GM18507 (cell line): ENCODE results near the gene ANKRD60.

ENCODE experiments used
- DNase-seq: peaks from one replicate; pipeline ENCODE4 v3.0.0; 2011; ENCODE audit warnings: low read depth; ENCODE audit not compliant: insufficient read length; ENCODE audit errors: extremely low spot score
- FAIRE-seq: peaks from 2 replicates; lab custom pipeline; 2011; peaks lifted over from hg19 to GRCh38; lab: Jason Lieb, UNC

Gene ANKRD60

GRCh38 chr20:58245181-58245891, 16.9 kb upstream of the ANKRD60 start:
- FAIRE-seq, result no peak
- DNase-seq, result no peak

GRCh38 chr20:58244517-58245030, 16.1 kb upstream of the ANKRD60 start:
- no peak for FAIRE-seq
- DNase-seq, result no peak

DNA sequence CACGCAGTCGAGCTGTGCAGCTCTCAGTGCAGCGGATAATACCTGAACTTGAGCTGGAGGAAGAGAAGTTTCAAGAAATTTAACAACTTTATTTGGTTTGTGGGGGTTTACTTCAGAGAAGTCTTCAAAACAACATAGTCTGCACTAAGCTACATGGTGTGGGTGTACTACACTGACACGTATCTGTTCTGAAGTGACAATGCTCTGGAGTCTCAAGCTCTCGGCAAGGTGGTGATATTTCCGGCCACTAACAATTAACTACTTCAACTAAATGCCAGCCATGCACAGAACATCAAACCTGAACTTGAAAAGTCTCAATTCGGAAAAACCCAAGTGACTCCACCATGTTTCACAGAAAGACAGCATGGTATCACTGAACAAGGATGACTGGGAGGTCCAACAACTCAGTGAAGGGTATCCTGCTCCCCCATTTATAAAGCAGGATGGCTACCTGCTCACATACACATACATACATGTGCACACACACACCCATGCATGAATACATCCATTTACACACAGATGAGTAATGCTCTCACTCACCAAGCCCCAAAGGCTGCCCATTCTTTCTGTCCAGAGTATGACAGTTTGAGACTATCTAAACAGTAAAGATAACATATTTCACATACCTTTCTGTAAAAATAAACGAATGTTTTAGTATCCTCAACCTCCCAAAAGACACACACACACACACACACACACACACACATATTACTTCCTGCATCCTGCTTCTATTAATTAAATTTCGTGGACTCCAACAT, 15.4 kb upstream of the ANKRD60 start:
- no peak for FAIRE-seq
- DNase-seq, result no peak

DNA sequence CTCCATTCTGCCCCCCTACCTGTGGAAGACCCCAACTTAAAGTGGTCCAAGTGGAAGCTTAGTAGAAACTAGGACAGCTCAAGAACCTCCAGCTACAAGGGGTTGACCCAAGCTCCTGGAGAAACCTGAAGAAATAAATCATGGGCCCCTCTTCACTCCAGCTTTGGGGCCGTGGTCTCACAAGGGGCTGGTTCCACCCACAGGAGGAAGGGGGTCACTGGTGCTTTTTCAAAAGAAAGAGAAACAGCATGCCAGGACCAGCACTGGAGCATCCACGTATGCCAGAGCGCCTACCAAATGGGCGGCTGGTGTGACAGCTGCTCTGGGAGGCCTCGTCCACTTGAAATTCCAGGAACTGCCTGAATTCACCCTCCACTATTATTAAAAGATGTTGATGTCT, 14.4 kb upstream of the ANKRD60 start:
- no peak for FAIRE-seq
- no peak for DNase-seq

- FAIRE-seq, result no peak
Observed at GRCh38 chr20:58241766-58242465, 13.5 kb upstream of the ANKRD60 start.

DNA sequence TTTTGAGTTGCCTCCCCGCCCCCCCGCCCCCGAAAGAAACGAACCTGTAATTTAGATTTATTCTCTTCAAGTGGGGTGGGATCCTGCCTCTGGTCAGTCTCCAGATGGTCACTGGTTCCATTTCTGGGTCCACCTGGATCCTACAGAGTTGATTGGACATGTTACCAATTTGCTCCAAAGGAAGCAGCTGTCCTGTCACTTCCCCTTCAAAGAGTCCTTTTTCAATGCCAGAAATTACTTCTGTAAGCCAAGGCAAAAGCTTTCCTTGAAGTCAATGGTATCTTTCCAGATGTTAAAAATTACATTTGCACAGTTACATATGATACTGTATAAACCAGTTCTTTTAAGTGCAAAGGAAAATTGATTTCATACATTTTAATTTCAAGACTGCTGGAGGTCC, 12.0 kb upstream of the ANKRD60 start:
- DNase-seq (no peak), FAIRE-seq (no peak)

More at GRCh38 chr20:58241766-58242465, 13.5 kb upstream of the ANKRD60 start:
- no peak for DNase-seq

DNA sequence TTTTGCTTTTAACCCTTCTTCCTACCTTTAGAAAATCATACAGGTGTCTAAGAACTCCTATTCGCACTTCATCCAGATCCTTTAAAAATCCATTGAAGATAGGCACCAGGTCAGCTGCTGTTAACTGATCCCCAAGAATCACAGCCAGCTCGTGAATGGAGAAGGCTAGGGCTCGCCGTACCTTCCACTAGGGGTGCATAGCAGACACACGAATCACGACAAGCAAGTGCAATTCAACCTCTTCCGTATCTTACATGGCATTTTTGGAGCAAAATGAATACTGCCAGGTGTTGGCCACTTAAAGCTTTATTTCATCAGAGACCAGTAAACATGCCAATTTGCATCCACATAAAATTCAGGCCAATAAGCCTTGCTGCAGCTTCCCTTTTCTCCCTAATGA, 10.8 kb upstream of the ANKRD60 start:
- DNase-seq (no peak), FAIRE-seq (no peak)

GRCh38 chr20:58238490-58238889, 10.0 kb upstream of the ANKRD60 start:
- no peak for DNase-seq

GRCh38 chr20:58237318-58238132, 9.1 kb upstream of the ANKRD60 start:
- no peak for DNase-seq
- no peak for FAIRE-seq

More at GRCh38 chr20:58238490-58238889, 10.0 kb upstream of the ANKRD60 start:
- FAIRE-seq, result no peak

GRCh38 chr20:58236612-58237317, 8.3 kb upstream of the ANKRD60 start:
- peak; percentile 67 for DNase-seq
- FAIRE-seq, result peak; percentile 79

GRCh38 chr20:58235010-58235409, 6.6 kb upstream of the ANKRD60 start:
- FAIRE-seq, result no peak

DNA sequence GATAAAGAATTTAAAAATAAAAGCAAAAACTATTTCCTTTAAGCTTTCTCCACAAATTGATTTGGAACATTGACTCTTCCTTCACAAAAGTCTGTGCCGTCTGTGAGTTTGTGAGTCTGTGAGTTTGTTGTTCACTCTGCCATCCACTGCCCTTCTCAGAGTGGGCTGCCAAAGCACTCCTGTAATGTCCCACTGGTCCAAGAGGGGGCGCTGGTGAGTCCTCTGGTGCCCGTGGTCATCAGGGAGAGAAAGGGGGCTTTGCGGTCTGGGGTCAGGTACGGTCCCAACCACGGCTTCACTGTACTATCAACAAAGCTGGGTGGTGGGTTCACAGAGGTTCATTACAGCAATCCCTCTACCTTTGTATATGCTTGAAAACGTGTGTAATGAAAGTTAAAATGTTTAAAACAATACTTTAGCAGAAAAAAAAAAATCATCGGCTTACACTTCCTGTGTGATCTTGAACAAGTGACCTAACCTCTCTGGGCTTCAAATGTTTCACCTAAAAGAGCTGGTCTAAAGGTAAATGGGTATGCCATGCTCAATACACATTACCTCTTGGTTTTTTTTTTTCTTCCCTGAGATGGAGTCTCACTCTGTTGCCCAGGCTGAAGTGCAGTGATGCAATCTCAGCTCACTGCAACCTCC, 5.6 kb upstream of the ANKRD60 start:
- FAIRE-seq, result no peak
- DNase-seq, result no peak

More at GRCh38 chr20:58235010-58235409, 6.6 kb upstream of the ANKRD60 start:
- no peak for DNase-seq

DNA sequence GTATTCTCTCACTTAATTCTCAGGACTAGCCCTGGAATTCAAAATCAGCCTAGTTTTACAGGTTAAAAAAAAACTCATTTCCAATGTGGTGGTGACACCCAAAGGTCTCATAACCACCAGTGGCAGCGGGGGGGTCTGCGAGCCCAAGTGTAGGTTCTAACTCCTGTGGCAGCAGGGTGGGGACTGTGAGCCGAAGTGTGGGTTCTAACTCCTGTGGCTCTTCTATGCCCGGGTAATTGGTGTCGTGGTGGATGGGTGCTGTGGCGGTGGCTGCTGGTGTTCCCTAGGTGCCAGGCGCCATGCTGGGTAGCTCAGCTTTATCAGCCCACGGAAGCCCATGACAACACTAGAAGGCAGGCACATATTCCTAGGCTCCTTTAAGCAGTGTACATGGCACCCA, 4.9 kb upstream of the ANKRD60 start:
- FAIRE-seq, result no peak
- no peak for DNase-seq

DNA sequence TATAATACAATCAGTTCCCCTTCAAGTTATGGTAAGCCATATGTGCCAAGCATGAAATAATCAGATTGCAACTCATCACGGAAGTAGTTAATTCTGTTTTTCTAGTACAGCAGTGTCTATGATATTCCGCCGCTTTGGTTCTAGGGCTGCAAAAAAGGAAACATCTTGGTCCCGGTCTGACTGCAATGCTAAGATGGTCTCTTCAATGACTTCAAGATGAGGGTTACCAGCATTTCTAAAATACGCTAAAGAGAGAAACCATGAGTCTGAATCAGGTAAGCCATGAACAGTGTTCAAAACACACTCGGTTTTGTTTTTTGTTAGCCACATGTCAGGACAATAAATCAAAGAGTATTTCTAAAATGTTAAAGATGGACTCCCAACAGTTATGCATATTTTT, 3.2 kb upstream of the ANKRD60 start:
- no peak for FAIRE-seq
- no peak for DNase-seq

DNA sequence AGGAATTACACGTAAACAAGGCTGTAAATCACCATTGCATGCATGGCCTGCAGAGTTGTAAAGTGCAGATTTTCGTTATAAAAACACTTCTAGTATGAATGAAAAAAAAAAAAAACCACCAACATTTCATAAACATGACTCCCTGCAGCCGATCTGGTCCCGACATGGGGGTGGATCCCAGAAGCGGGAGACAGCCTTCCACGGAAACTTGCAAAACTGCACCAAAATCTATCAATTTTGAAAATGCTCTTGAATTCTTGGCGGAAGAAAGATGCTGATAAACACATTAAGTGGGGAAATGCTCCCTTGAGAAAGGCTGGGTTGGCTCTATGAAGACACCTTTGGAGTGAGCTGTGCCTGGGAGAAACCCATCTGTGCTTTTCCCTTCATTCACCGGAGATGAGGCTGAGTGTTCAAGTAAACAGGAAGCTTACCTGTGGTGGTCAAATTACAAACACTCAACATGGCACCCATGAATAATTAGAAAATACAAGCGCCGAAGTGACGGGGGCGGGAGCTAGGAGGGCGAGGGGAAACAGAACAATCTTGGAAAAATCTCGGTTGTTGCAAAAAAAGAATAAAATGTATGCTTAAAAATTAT, 845 bp upstream of the ANKRD60 start:
- DNase-seq (no peak), FAIRE-seq (no peak)

DNA sequence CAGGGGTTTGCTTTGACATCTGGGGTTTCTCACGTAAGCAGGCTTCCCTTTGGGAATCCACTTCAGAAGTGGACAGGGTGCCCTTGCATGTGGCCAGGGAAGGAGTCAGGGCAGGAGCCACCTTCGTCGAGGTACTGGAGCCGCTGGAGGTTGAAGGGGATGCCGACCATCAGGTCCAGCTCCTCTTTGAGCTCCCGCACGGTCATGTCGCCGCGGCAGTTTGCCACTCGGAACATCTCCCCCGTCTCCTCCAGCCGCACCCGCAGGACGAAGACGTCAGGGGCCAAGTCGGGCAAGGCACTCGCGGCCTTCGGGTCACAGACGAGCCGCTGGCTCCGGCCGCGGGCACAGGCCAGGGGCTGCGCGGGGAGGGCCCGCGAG, 360 bp downstream of the ANKRD60 start:
- no peak for DNase-seq
- FAIRE-seq, result no peak

DNA sequence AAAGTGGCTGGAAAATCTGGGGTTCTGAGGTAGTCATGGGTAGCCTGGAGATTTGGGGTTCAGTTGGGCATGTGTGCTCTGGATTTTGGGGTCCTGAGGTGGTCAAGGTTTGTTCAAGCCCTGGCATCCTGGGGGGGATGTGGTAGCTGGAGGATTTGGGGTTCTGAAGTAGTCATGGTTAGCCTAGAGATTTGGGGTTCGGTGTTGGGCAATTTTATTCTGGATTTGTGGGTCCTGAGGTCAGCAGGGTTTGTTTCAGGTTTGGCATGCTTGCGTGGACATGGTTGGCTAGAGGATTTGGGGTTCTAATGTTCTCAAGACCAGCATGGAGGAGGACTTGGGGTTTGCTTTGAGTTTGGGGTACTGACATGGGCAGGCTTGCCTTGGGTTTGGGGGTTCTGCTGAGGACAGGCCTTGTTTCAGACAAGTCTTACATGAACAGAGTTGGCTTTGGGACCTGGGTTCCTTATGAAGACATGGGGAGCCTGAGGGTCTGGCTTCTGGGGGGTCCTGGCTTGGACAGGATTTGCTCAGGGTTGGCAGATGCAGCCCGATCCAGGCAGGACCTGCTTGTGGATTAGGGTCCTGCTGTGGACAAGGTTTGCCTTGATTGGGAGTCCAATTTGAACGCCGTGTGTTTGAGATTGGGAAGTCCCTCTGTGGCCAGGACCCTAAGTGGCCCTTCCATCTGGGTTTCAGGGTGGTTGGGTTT, 906 bp downstream of the ANKRD60 start:
- DNase-seq (no peak), FAIRE-seq (no peak)
